Dermis blood vessel endothelial cell (primary cell): ENCODE data around the gene TPSB2. TPM values are rescaled to one million over a fixed set of nuclear protein-coding genes. Genes with fewer than 3 reads are reported as not detected.
A peak's percentile ranks its signal among the peaks of the same experiment; 100 is the strongest.
"Not testable (repeated sequence)": the region's sequence is repeated elsewhere in the genome, so short reads cannot be mapped to it uniquely, and the experiment has no call there.

Experiments used
- DNase-seq: peaks from one replicate; pipeline ENCODE4 v3.0.0; 2010
- total RNA-seq: library from RNA; depleted of rRNA; stranded (reverse); fragments of >200 nt; gene quantifications from 2 replicates; pipeline ENCODE4 v1.2.3, GENCODE V29; 2014

The TPSB2 gene
- total RNA-seq, 1 donor from 2014 or later = not detected

DNA sequence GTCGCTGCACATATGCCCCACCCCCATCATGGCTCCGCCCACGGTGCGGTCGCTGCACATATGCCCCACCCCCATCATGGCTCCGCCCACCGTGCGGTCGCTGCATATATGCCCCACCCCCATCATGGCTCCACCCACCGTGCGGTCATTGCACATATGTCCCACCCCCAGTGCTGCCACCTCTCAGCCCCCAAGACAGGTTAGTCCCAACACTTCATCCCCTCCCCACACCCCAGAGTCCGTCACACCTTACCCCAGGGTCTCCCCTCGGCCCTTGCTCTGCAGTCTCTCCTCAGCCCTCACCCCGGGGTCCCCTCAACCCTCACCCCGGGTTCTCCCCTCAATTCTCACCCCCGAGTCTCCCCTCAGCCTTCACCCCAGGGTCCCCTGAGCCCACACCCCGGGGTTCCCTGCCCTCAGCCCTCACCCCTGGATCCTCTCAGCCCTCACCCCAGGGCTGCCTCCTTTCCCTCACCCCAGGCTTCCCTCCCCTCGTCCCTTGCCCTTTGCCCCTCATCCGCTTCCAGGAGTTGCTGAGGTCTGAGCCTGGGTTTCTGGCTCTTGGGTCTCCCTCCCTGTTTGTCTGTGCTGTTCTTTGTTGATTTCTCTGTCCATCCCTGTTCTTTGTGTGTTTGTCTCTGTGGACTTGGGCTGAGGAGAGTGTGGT is 30.5 kb downstream of the TPSB2 start:
- no peak for DNase-seq

DNA sequence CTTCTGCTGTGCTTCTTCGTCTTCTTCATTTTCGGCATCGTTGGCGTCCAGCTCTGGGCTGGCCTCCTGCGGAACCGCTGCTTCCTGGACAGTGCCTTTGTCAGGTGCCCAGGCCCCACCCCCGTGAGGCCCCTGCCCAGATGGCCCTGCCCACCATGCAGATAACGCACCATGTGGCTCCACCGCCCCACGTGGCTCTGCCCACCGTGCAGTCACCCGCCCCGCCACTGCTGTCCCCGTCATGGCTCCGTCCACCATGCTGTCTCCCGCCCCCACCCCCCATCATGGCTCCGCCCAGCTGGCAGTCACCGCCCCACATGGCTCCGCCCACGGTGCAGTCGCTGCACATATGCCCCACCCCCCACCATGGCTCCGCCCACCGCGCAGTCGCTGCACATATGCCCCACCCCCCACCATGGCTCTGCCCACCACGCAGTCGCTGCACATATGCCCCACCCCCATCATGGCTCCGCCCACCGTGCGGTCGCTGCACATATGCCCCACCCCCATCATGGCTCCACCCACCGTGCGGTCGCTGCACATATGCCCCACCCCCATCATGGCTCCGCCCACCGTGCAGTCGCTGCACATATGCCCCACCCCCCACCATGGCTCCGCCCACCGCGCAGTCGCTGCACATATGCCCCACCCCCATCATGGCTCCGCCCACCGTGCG is 31.2 kb downstream of the TPSB2 start:
- not testable (repeated sequence) for DNase-seq

DNA sequence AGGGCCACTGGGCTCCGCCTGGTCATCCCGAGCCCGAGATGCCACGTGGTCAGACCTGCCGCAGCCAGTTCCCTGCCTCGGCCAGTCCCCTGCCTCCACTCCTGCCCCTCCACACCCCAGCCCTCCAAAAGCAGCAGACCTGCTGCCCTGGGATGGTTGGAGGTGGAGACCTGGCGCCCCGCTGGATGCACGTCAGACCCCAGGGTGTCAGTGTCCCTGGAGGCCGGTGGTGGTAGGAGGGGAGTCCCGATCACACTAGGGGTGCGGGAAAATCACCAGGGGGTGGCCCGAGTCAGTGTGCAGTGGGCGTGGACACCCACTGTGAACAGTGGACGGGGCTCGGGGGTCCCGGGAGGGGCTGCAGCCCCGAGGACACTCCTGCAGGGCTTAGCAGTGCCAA is 31.8 kb downstream of the TPSB2 start:
- DNase-seq = no peak

DNA sequence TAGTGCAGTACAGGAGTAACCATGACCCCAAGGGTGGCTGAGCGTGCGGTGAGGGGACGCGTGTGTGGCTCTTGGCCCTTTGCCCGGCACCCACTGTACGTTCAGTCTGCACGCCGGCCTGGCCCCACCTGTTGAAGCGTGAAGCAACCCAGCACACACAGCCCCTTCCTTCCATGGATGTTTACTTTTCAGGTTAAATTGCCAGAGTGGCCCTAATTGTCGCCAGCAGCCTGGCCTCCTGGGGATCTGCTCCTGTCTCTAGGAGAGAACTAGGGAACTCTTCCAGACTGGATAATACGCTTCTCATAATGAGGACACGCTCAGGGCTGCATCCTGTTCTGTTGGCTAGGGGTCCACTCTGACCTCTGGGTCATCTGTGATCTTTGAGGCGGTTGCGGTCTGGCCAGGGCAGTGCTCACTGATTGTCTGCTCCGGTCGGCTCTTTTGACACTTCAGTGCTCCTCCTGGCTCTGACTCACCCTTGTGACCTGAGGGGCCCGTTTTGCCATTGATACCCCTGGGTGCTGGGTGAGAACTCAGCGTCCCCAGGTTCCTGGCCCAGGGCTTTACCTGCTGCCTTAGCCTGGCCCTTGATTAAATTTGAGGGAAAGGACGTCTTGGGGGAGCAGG is 32.6 kb downstream of the TPSB2 start:
- no peak for DNase-seq

DNA sequence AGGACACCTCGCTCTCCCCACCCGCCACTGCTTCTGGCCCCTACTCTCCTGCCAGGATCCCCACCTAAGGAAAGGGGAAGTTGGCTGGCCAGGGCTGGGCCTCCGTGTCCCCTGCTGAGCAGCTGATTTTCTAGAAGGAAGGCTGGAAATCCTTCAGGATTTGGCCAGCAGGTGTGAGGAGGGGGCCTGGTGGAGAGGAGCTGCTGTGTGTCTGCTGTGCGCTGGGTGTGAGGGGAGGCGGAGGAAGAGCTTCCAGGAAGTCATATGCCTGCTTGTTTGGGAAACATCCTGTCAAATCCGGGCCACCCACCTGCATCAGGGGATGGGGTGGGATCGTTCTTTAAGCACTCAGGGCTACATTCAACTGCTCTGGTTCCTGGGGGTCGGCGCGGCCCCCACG is 33.5 kb downstream of the TPSB2 start:
- DNase-seq = no peak

DNA sequence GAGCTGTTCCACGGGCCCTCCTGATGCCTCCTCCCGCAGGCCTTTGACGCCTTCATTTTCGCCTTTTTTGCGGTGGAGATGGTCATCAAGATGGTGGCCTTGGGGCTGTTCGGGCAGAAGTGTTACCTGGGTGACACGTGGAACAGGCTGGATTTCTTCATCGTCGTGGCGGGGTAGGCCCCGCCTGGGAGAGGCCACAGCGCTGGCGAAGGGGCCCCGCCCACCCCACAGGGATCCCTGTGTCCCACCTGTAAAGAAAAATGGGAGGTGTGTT is 34.7 kb downstream of the TPSB2 start:
- no peak for DNase-seq

DNA sequence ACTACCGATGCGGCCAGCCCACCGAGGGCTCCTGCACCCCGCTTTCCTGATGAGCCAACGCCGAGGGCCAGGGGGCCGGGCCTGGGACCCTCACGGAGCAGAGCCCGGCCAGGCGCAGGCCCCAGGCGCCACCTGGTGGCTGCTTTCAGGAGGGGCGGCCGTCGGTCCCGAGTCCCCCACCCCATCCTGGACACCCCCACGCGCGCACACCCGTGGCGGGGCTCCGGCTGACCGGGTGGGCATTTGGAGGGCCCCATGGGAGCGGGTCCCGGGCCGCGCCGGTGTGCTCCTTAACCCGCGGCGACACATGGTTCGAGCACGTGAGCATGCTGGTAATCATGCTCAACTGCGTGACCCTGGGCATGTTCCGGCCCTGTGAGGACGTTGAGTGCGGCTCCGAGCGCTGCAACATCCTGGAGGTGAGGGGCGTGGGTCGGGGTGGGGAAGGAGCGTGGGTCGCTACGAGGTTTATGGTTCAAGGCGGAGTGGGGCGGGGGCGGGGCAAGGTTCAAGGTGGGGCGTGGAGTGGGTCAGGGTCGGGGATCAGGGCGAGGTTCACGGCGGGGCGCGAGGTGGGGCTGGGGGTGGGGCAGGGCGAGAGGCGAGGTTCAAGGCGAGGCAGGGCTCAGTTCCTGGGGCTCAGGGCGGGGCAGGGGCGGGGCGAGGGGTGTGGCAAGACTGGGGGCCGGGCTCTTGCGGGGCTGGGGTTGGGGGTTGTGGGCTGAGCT is 35.2 kb downstream of the TPSB2 start:
- peak; percentile 16 for DNase-seq

DNA sequence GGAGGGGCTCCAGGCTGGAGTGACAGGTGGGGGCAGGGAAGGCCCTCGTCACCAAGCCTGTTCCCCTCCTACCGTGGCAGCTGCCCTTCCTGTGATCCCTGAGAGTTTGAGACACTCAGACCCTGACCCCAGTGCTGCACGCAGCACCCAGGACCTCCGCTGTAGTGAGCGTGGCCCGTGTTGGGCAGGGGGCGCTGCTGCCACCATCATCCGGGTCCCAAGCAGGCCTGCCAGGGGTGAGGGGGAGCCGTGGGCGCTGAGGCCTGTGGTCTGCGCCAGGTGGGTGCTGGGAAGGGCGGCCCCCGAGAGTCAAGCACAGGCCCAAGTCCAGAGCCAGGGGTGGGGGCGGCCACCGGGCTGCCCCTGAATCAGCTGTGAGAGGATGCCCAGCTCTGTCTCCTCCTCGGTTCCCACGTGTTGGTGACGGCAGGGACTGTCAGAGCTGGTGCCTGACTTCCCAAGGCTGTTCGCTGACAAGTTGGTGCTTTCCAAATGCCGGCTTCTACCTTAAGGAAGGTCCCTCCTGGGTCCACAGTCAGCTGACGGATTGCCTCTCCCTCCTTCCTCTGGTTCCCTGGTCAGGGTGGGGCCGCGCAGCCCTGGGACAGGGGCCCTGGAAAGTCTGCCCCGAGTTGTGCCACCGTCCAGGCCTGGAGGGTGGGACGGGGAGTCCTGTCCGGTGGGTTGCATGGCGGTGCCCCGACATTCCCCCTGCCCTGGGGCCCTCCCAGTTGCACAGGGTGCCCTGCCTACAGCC is 36.0 kb downstream of the TPSB2 start:
- no peak for DNase-seq

DNA sequence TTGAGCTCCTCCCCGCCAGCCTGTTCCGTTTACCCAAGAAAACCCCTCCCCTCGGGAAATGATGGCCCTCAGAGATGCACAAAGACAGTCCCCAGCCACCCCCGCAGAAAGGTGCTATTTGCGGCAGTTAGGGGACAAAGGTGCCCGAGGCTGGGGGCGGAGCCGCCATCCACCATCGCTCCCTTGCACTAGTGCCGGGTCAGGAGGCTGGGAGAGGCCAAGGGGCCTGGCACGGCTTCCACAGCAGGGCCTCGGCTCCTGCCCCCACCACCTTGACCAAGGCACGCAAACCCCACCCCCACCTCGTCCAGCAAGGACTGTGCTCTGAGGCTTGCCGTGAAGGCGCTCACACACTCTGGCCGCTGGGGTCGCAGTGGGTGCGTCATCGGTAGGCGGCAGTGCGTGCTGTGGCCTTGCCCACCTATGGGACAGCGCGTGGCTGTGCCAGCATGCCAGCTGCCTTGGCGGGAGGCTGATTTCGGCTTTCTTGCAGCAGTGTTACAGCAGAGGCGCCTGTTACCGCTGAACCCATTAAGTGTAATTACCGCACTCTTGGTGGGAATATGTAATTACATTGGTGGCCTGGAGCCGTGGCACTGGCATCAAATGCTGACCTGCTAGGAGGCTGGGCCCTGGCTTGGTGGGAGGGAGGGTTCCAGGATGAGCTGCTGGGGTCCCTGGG is 36.7 kb downstream of the TPSB2 start:
- DNase-seq = no peak

DNA sequence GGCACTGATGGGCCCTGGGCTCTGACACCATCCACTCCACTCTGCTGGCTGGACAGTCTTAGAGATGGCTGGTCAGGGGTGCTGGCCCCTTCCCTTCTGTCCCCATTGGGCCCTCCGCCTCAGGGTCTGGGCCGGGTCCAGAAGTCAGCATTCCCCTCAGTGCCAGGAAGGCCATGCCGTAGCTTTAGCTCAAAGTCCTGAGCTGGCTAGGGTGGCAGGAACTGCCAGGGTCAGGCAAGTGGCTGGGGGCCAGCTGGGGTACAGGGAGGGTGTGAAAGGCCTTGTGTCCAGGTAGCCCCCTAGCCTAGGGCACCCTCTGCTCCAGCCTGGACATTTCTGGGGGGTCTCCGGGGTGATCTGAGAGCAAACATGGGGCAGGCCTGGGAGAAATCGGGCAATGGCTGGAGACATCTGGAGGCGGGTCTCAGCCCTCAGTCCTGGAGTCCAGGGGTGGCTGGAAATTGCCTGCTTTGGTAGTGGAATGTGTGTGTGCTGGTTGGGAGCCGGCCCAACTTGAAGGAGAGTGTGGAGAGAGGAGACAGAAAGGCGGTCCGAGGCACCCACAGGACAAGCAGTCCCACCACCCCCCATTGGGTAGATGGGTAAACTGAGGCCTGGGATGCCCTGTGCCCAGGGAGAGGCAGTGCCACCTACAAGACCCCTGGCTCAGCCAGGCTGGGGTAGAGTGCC is 37.5 kb downstream of the TPSB2 start:
- DNase-seq = no peak

DNA sequence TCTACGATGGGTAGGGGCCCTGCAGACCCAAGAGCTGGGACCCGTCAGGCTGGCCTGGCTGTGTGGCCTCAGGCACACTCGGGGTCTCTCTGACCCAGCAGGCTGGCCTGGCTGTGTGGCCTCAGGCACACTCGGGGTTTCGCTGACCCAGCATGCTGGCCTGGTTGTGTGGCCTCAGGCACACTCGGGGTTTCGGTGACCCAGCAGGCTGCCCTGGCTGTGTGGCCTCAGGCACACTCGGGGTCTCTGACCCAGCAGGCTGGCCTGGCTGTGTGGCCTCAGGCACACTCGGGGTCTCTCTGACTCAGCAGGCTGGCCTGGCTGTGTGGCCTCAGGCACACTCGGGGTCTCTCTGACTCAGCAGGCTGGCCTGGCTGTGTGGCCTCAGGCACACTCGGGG is 39.2 kb downstream of the TPSB2 start:
- not testable (repeated sequence) for DNase-seq

DNA sequence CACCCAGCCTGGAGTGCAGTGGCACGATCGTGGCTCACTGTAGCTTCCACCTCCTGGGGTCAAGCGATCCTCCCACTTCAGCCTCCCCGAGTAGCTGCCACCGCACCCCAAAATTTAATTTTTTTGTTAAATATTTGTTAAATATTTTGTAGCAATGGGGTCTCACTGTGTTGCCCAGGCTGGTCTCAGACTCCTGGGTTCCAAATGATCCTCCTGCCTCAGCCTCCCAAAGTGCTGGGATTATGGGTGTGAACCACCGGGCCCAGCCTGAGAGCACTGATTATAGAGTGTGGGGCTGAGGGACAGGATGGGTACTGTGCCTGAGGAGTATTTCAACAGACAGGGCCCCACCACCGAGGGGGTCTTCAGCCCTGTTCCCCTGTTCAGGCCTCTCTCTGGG is 40.5 kb downstream of the TPSB2 start:
- no peak for DNase-seq

DNA sequence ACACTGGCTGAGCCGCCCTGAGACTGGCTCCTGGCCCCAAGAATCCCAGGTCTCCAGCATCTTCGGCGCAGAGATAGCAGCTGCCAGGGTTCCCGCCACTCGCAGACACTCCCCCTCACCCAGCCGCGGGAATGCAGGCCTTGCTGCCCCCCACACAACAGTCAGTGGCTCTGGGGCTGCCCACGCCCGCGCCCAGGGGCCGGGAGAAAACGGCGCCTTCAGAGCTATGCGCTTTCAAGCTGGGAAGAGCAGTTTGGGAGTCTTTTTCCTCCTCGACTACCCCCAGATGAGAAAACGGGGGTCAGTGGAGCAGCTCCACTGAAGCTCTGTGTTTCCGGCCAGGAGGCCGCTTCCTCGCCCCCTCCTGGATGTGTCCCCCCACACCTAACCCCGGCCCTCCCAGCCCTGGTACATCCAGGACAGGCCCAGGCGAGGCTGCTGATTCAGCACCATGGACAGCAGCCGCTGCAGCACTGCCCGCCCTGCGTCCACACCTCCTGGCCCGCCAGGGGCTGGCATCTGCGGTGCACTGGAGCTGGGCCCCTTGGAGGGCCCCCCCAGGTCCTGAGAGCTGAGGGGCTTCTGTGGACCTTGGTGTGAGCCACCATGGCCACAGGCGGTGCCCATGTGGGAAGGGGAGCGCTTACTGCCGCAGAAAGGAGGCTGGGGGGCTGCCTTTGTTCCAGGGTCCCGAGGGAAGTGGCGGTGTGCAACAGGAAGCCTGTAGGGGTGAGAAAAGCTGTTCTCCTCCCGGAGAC is 41.4 kb downstream of the TPSB2 start:
- peak; percentile 69 for DNase-seq

DNA sequence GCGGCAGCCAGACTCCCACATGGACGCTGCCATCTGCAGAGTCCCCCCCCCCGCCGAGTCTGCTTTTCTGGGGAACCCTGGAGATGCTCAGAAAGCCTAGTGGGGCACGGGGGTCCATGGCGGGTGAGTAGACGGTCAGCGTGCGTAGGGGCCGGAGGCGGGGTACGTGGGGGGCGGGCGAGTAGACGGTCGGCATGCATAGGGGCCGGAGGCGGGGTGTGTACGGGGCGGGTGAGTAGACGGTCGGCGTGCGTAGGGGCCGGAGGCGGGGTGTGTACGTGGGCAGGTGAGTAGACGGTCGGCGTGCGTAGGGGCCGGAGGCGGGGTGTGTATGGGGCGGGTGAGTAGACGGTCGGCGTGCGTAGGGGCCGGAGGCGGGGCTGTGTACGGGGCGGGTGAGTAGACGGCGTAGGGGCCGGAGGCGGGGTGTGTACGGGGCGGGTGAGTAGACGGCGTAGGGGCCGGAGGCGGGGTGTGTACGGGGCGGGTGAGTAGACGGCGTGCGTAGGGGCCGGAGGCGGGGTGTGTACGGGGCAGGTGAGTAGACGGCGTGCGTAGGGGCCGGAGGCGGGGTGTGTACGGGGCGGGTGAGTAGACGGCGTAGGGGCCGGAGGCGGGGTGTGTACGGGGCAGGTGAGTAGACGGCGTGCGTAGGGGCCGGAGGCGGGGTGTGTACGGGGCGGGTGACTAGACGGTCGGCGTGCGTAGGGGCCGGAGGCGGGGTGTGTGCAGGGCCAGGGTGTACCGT is 44.4 kb downstream of the TPSB2 start:
- DNase-seq = not testable (repeated sequence)

DNA sequence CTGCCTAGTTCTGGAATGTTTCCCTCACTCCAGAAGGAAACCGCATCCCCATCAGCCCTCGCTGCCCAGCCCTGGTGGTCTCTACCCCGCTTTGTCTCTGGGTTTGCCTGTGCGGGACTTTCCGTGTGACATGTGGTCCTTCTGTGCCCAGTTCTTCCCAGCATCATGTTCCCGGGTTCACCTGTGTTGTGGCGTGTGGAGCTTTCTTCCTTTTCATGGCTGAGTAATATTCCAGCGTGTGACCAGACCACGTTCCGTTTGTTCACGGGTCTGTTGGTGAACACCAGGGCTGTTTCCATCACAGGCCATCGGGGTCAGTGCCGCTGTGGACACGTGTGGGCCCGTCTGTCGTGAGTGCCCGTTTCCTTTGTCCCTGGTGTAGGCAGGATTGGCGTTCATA is 45.0 kb downstream of the TPSB2 start:
- no peak for DNase-seq

DNA sequence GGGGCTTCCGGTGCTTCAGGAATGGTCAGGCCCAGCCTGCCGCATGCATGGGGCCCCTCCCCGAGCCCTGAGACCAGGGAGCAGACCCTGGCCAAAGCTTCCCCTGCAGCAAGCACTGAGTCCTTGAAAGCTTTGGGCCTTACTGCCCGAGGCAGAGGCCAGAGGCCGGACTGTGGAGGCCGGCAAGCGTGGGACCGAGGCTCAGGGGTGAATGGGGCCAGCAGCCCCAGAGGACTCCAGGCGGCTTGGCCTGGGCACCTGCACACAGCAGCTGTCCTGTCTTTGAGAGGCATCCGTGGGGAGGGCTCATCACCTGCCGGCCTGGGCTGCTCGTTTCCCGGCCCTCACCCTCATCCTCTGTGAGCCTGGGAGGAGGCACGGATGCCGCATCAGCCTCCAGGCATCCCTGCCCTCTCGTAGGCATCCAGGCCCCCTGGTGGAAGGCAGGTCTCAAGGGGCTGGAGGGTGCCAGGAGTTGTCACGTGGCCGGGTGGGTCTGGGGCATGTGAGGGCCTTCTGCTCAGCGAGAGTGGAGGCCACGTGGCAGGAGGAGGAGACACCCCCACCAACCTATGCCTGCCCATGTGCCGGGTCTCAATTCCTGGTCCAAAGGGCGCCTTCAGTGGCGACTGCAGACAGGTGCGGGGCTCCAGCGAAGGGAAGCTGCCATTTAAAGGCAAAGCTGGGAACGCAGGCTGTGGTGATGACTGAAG is 45.7 kb downstream of the TPSB2 start:
- no peak for DNase-seq

DNA sequence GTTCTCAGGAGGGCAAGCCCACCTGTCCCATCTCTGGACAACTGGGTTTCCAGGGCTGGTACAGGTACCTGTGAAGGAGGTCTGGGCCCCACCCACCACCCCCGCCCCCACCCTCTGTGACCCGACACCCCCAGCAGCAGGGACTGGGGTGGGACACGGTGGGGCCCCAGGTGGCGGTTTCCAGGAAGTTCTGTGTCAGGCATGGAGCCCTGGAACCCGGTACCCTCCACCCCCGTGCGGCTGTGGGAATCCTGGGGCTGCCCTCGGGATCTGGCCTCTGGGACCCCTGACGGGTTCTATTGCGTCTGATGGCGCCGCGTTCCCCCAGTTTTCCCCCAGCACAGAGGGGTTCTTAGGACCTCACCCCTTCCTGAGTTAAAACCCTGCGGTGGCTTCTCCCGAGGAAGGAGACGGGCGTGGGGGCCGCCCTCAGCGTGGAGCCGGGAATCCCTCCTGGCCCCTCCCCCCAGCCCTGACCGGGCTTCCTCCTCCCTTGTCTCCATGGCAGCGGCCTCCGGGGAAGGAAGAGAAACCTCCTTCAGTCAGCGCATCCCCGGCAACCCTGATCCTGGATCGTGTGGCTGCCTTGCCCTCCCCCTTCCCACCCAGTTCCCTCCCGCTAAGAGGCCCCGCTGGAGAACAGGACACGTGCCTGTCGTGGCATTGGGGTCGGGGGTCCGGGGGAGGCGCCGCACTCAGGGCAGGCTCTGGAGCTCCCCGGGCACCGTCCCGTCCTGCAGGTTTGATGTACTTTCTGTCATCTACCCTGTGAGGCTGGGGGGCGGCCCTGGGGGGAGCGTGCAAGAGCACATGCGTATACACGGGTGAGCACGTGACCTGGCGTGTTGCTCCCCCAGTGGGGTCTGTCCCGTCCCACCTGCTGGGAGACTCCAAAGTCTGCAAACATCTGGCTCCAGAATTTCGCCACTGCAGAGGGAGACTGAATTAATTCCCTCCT is 46.8 kb downstream of the TPSB2 start:
- peak; percentile 30 for DNase-seq

DNA sequence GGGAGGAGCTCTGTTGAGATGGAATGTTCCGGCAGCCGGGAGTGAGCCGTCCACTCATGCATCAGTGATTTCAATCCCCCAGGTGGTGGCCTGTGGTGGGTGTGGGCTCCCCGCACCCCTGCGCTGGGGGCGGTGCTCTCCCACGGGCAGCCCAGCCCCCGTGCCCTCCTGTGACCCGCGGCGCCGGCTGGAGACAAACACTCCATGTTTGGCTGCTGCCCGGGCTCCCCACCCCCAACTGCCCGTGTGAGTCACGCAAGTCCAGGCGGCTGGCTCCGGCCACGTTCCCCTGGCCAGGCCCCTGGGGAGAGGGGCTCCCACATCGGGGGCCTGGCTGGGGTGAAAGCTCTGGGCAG is 47.7 kb downstream of the TPSB2 start:
- peak; percentile 67 for DNase-seq
